Measurements from ENCODE around the gene KCNK17.

DNA sequence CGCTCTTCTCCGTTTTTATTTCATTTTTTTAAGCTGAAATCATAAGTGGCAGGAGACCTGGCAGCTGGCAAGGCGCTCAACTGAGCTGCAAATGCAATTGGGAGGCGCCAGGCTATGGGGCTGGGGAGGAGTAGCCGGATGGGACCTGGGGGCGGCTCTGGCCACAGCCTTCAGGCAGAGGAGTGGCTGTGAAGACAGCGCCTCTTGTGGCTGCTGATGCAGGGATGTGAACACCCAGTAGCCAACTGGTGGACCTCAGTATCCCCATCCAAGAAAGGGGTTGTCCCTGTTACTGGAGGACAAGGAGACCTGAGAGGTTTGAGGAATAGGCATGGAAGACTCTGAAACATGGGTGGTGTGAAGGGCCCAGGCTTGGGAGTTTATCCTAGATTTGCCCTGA, 12.6 kb downstream of the KCNK17 start:
- TF ChIP-seq, protein P1, sequence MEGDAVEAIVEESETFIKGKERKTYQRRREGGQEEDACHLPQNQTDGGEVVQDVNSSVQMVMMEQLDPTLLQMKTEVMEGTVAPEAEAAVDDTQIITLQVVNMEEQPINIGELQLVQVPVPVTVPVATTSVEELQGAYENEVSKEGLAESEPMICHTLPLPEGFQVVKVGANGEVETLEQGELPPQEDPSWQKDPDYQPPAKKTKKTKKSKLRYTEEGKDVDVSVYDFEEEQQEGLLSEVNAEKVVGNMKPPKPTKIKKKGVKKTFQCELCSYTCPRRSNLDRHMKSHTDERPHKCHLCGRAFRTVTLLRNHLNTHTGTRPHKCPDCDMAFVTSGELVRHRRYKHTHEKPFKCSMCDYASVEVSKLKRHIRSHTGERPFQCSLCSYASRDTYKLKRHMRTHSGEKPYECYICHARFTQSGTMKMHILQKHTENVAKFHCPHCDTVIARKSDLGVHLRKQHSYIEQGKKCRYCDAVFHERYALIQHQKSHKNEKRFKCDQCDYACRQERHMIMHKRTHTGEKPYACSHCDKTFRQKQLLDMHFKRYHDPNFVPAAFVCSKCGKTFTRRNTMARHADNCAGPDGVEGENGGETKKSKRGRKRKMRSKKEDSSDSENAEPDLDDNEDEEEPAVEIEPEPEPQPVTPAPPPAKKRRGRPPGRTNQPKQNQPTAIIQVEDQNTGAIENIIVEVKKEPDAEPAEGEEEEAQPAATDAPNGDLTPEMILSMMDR (conservative IDR thresholded peaks at IDR 0.05 in 1 of 2, IDR thresholded peaks at IDR 0.05 in 1 of 2; ENCODE audit: extremely low read depth in 1 of 2, insufficient read depth in 1 of 2, low read depth in 1 of 2, low read length in 2 of 2), result peak; percentile 3 to 10
- TF ChIP-seq EZH2 (IDR thresholded peaks at IDR 0.05; ENCODE audit: borderline replicate concordance, low read length), result no peak

Measured in mammary epithelial cell (primary cell).